Loucy (cell line): ENCODE data around the gene IPO4.

Experiments
- EZH2phosphoT487 ChIP-seq: fragments of 200-600 bp; IDR thresholded peaks from 2 replicates; pipeline ENCODE4 v1.6.1; 2018; ENCODE audit warnings: antibody characterized with exemption, mild to moderate bottlenecking, moderate library complexity, borderline replicate concordance
- TF ChIP-seq, protein P1 (sequence below): fragments of 200-600 bp; sonication (generic); conservative IDR thresholded peaks from 2 replicates; pipeline ENCODE4 v1.5.1; 2014; ENCODE audit warnings: mild to moderate bottlenecking, antibody characterized with exemption, low read length

GRCh38 chr14:24135834-24136683, 52.6 kb downstream of the IPO4 start, which contains the start of gene PSME1:
- TF ChIP-seq, protein P1, sequence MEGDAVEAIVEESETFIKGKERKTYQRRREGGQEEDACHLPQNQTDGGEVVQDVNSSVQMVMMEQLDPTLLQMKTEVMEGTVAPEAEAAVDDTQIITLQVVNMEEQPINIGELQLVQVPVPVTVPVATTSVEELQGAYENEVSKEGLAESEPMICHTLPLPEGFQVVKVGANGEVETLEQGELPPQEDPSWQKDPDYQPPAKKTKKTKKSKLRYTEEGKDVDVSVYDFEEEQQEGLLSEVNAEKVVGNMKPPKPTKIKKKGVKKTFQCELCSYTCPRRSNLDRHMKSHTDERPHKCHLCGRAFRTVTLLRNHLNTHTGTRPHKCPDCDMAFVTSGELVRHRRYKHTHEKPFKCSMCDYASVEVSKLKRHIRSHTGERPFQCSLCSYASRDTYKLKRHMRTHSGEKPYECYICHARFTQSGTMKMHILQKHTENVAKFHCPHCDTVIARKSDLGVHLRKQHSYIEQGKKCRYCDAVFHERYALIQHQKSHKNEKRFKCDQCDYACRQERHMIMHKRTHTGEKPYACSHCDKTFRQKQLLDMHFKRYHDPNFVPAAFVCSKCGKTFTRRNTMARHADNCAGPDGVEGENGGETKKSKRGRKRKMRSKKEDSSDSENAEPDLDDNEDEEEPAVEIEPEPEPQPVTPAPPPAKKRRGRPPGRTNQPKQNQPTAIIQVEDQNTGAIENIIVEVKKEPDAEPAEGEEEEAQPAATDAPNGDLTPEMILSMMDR, result no peak
- TF ChIP-seq EZH2phosphoT487, result no peak
